Fibroblast of pulmonary artery (primary cell): ENCODE data around the gene MCCC1.
"Not testable (repeated sequence)": the region's sequence is repeated elsewhere in the genome, so short reads cannot be mapped to it uniquely, and the experiment has no call there.

Experiments
- DNase-seq: peaks from one replicate; pipeline ENCODE4 v3.0.0-alpha.2; 2010; ENCODE audit warnings: low read depth
- H3K4me3 ChIP-seq: replicated peaks from 2 replicates; pipeline ENCODE4 v1.5.1; 2011; ENCODE audit warnings: low read depth, mild to moderate bottlenecking, control low read depth, low read length, moderate library complexity
- CTCF ChIP-seq: IDR thresholded peaks from 2 replicates; pipeline ENCODE4 v1.5.1; 2011; ENCODE audit warnings: mild to moderate bottlenecking, control low read depth, low read length, inconsistent platforms; ENCODE audit errors: missing control alignments

The MCCC1 gene

GRCh38 chr3:183013074-183013473, 86.2 kb downstream of the MCCC1 start:
- no peak overlapping the region for H3K4me3 ChIP-seq
- TF ChIP-seq CTCF, result no peak
- DNase-seq, result no peak

- DNase-seq, result no peak
- H3K4me3 ChIP-seq, result no peak overlapping the region
- TF ChIP-seq CTCF, result no peak
These were observed 90.5 kb downstream of the MCCC1 start for GRCh38 chr3:183008800-183009199.

- DNase-seq, result no peak
- no peak for TF ChIP-seq CTCF
- H3K4me3 ChIP-seq, result no peak overlapping the region
These were observed 91.0 kb downstream of the MCCC1 start for GRCh38 chr3:183008303-183008702.

- H3K4me3 ChIP-seq, result no peak overlapping the region
- no peak for TF ChIP-seq CTCF
- no peak for DNase-seq
These were observed 92.8 kb downstream of the MCCC1 start for GRCh38 chr3:183006396-183007002.

- DNase-seq, result no peak
- H3K4me3 ChIP-seq, result no peak overlapping the region
- no peak for TF ChIP-seq CTCF
These were observed 99.5 kb downstream of the MCCC1 start for GRCh38 chr3:182999767-183000166.

GRCh38 chr3:182993486-182994201, 105.7 kb downstream of the MCCC1 start:
- not testable (repeated sequence) for H3K4me3 ChIP-seq, DNase-seq

GRCh38 chr3:182989566-182989965, 109.7 kb downstream of the MCCC1 start:
- no peak overlapping the region for H3K4me3 ChIP-seq
- DNase-seq, result no peak
- no peak for TF ChIP-seq CTCF
